SK-N-SH (cell line): Measurements from ENCODE around the gene AP4S1.

Experiments used
- EP300 ChIP-seq, 2 experiments: IDR thresholded peaks; 2 replicates each; pipeline versions ENCODE4 v1.4.0 to v1.6.1; 2012; ENCODE audit warnings: borderline replicate concordance in 1 of 2, low read depth in 1 of 2, low read length in 1 of 2
- FOSL2 ChIP-seq: IDR thresholded peaks from 2 replicates; pipeline ENCODE4 v1.4.0; 2012; ENCODE audit warnings: low read depth, mild to moderate bottlenecking, moderate library complexity, borderline replicate concordance
- FOXJ3 ChIP-seq: sonication (generic); formaldehyde crosslinking; IDR thresholded peaks from 2 replicates; pipeline ENCODE4 v1.5.1; 2020; ENCODE audit warnings: mild to moderate bottlenecking, missing genetic modification reagents
- FOXM1 ChIP-seq: IDR thresholded peaks from 2 replicates; pipeline ENCODE4 v1.4.0; 2012; ENCODE audit warnings: low read depth, mild to moderate bottlenecking
- GATA2 ChIP-seq: sonication (generic); formaldehyde crosslinking; IDR thresholded peaks from 2 replicates; pipeline ENCODE4 v1.5.0; 2020; ENCODE audit warnings: mild to moderate bottlenecking, missing genetic modification reagents
- POLR2AphosphoS5 ChIP-seq: IDR thresholded peaks from 2 replicates; pipeline ENCODE4 v1.6.1; 2012; ENCODE audit warnings: low read depth, low read length
- SIN3A ChIP-seq: IDR thresholded peaks from 2 replicates; pipeline ENCODE4 v1.6.1; 2012; ENCODE audit warnings: low read depth, mild to moderate bottlenecking, low read length, moderate library complexity, borderline replicate concordance
- SMC3 ChIP-seq: IDR thresholded peaks from 2 replicates; pipeline ENCODE4 v1.6.1; 2012; ENCODE audit warnings: low read depth, low read length, improper control_type of control experiment
- TF ChIP-seq, protein P1 (sequence below): fragments of 200-600 bp; sonication (generic); IDR thresholded peaks from 2 replicates; pipeline ENCODE4 v1.6.1; 2017; ENCODE audit warnings: antibody characterized with exemption, mild to moderate bottlenecking, moderate library complexity
- TF ChIP-seq, protein P2 (sequence below): IDR thresholded peaks from 2 replicates; pipeline ENCODE4; 2012
- TF ChIP-seq, protein P3 (sequence below): IDR thresholded peaks from 2 replicates; pipeline ENCODE4 v1.6.1; 2012; ENCODE audit warnings: mild to moderate bottlenecking, low read depth, low read length, moderate library complexity

DNA sequence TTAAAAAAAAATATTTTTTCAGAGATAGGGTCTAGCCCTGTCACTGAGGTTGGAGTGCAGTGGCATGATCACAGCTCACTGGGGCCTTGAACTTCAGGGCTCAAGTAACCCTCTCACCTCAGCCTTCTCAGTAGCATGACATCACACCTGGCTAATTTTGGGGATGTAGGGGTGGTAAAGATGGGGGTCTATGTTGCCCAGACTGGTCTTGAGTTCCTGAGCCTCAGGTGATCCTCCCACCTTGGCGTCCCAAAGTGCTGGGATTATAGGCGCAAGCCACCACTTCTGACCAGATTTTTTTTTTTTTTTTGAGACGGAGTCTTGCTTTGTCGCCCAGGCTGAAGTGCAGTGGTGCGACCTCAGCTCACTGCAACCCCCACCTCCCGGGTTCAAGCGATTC lies 101.2 kb downstream of the AP4S1 start:
- TF ChIP-seq, protein P1, sequence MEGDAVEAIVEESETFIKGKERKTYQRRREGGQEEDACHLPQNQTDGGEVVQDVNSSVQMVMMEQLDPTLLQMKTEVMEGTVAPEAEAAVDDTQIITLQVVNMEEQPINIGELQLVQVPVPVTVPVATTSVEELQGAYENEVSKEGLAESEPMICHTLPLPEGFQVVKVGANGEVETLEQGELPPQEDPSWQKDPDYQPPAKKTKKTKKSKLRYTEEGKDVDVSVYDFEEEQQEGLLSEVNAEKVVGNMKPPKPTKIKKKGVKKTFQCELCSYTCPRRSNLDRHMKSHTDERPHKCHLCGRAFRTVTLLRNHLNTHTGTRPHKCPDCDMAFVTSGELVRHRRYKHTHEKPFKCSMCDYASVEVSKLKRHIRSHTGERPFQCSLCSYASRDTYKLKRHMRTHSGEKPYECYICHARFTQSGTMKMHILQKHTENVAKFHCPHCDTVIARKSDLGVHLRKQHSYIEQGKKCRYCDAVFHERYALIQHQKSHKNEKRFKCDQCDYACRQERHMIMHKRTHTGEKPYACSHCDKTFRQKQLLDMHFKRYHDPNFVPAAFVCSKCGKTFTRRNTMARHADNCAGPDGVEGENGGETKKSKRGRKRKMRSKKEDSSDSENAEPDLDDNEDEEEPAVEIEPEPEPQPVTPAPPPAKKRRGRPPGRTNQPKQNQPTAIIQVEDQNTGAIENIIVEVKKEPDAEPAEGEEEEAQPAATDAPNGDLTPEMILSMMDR, result no peak
- TF ChIP-seq FOXJ3 (CRISPR knock-in tag) (no peak), SMC3 (no peak), EP300 (IDR thresholded peaks at IDR 0.05; ENCODE audit: borderline replicate concordance in 1 of 2, low read depth in 1 of 2, low read length in 1 of 2) (no peak), FOXM1 (no peak), SIN3A (no peak), POLR2AphosphoS5 (no peak), GATA2 (no peak), FOSL2 (no peak)
- TF ChIP-seq, protein P2, sequence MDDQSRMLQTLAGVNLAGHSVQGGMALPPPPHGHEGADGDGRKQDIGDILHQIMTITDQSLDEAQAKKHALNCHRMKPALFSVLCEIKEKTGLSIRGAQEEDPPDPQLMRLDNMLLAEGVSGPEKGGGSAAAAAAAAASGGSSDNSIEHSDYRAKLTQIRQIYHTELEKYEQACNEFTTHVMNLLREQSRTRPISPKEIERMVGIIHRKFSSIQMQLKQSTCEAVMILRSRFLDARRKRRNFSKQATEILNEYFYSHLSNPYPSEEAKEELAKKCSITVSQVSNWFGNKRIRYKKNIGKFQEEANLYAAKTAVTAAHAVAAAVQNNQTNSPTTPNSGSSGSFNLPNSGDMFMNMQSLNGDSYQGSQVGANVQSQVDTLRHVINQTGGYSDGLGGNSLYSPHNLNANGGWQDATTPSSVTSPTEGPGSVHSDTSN, result no peak
- TF ChIP-seq, protein P3, sequence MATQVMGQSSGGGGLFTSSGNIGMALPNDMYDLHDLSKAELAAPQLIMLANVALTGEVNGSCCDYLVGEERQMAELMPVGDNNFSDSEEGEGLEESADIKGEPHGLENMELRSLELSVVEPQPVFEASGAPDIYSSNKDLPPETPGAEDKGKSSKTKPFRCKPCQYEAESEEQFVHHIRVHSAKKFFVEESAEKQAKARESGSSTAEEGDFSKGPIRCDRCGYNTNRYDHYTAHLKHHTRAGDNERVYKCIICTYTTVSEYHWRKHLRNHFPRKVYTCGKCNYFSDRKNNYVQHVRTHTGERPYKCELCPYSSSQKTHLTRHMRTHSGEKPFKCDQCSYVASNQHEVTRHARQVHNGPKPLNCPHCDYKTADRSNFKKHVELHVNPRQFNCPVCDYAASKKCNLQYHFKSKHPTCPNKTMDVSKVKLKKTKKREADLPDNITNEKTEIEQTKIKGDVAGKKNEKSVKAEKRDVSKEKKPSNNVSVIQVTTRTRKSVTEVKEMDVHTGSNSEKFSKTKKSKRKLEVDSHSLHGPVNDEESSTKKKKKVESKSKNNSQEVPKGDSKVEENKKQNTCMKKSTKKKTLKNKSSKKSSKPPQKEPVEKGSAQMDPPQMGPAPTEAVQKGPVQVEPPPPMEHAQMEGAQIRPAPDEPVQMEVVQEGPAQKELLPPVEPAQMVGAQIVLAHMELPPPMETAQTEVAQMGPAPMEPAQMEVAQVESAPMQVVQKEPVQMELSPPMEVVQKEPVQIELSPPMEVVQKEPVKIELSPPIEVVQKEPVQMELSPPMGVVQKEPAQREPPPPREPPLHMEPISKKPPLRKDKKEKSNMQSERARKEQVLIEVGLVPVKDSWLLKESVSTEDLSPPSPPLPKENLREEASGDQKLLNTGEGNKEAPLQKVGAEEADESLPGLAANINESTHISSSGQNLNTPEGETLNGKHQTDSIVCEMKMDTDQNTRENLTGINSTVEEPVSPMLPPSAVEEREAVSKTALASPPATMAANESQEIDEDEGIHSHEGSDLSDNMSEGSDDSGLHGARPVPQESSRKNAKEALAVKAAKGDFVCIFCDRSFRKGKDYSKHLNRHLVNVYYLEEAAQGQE, result no peak
